Neuronal stem cell (in vitro differentiated cells): ENCODE results near the gene COL15A1.
A peak's percentile ranks its signal among the peaks of the same experiment; 100 is the strongest.

Experiments used
- DNase-seq: peaks from one replicate; pipeline ENCODE4 v3.0.0-alpha.2; 2013; ENCODE audit warnings: low spot score
- H2AFZ ChIP-seq: one replicate; pipeline ENCODE4 v1.6.1; 2013; ENCODE audit warnings: mild to moderate bottlenecking, low read length, inconsistent platforms
- H2AK5ac ChIP-seq: 2 replicates; pipeline ENCODE4 v1.6.1; 2013; ENCODE audit warnings: low read depth, mild to moderate bottlenecking, inconsistent platforms, low read length, moderate library complexity, mixed read lengths
- H2BK120ac ChIP-seq: 2 replicates; pipeline ENCODE4 v1.6.1; 2013; ENCODE audit warnings: low read depth, mild to moderate bottlenecking, inconsistent platforms, low read length, moderate library complexity, mixed read lengths
- H2BK12ac ChIP-seq: one replicate; pipeline ENCODE4 v1.6.1; 2013; ENCODE audit warnings: low read length, inconsistent platforms
- H2BK15ac ChIP-seq: 2 replicates; pipeline ENCODE4 v1.6.1; 2013; ENCODE audit warnings: mild to moderate bottlenecking, low read length, inconsistent platforms, mixed read lengths
- H2BK5ac ChIP-seq: one replicate; pipeline ENCODE4 v1.6.1; 2013; ENCODE audit warnings: inconsistent platforms, mild to moderate bottlenecking, low read length, moderate library complexity
- H3K14ac ChIP-seq: one replicate; pipeline ENCODE4 v1.6.1; 2013; ENCODE audit warnings: low read length, inconsistent platforms
- H3K18ac ChIP-seq: 2 replicates; pipeline ENCODE4 v1.6.1; 2013; ENCODE audit warnings: low read length, inconsistent platforms
- H3K23ac ChIP-seq: 2 replicates; pipeline ENCODE4 v1.6.1; 2013; ENCODE audit warnings: low read depth, mild to moderate bottlenecking, mixed read lengths, low read length, inconsistent platforms; ENCODE audit not compliant: poor library complexity
- H3K27ac ChIP-seq: replicated peaks from 3 replicates; pipeline ENCODE4 v1.5.1; 2013; ENCODE audit warnings: low read length, inconsistent platforms
- H3K27me3 ChIP-seq, 3 experiments: 2 replicates each; pipeline ENCODE4 v1.6.1; 2013; ENCODE audit warnings: low read length in 3 of 3, mild to moderate bottlenecking in 2 of 3, inconsistent platforms in 1 of 3, low read depth in 1 of 3, mixed read lengths in 1 of 3, moderate library complexity in 1 of 3; ENCODE audit not compliant: control insufficient read depth in 3 of 3, insufficient read depth in 3 of 3
- H3K36me3 ChIP-seq, 2 donors: replicated peaks in 1 of 2; 2 replicates each; pipeline ENCODE4 v1.6.1; 2013; ENCODE audit warnings: low read length in 2 of 2; ENCODE audit not compliant: control insufficient read depth in 2 of 2, insufficient read depth in 2 of 2
- H3K4ac ChIP-seq: 2 replicates; pipeline ENCODE4 v1.6.1; 2013; ENCODE audit warnings: inconsistent platforms, mild to moderate bottlenecking, low read length, moderate library complexity
- H3K4me1 ChIP-seq, 2 donors: 1 replicate in 1 of 2; 2 replicates in 1 of 2; pipeline ENCODE4 v1.6.1; 2013; ENCODE audit warnings: low read length in 2 of 2, low read depth in 1 of 2; ENCODE audit not compliant: control insufficient read depth in 2 of 2, insufficient read depth in 1 of 2
- H3K4me2 ChIP-seq: one replicate; pipeline ENCODE4 v1.6.1; 2013; ENCODE audit warnings: mild to moderate bottlenecking, low read length, inconsistent platforms; ENCODE audit not compliant: insufficient read depth, poor library complexity, severe bottlenecking
- H3K4me3 ChIP-seq, 2 donors: 2 replicates each; pipeline ENCODE4 v1.5.1; 2013; ENCODE audit warnings: low read length in 2 of 2, mild to moderate bottlenecking in 2 of 2, inconsistent platforms in 1 of 2, moderate library complexity in 1 of 2
- H3K79me1 ChIP-seq: one replicate; pipeline ENCODE4 v1.6.1; 2013; ENCODE audit warnings: low read depth, mild to moderate bottlenecking, inconsistent platforms, low read length, moderate library complexity
- H3K9ac ChIP-seq: one replicate; pipeline ENCODE4 v1.6.1; 2013; ENCODE audit warnings: mild to moderate bottlenecking, low read depth, low read length, inconsistent platforms; ENCODE audit not compliant: poor library complexity
- H3K9me3 ChIP-seq, 2 donors: replicated peaks in 1 of 2; 2 replicates each; pipeline versions ENCODE3 to v1.6.1; 2013; ENCODE audit warnings: low read length in 2 of 2, mild to moderate bottlenecking in 2 of 2, inconsistent platforms in 1 of 2, low read depth in 1 of 2, mixed read lengths in 1 of 2, moderate library complexity in 1 of 2; ENCODE audit not compliant: control insufficient read depth in 2 of 2, insufficient read depth in 1 of 2
- H4K8ac ChIP-seq: one replicate; pipeline ENCODE4 v1.6.1; 2013; ENCODE audit warnings: low read depth, mild to moderate bottlenecking, inconsistent platforms, low read length, moderate library complexity
- H4K91ac ChIP-seq: one replicate; pipeline ENCODE4 v1.6.1; 2013; ENCODE audit warnings: low read length, low read depth, mild to moderate bottlenecking, inconsistent platforms; ENCODE audit not compliant: poor library complexity
- WGBS, 2 donors: extraction: QIAGEN DNeasy Blood & Tissue Kit; methylation state at CpG; one replicate each; pipeline ENCODE4 v1.1.7; 2013; ENCODE audit warnings: missing lambda C conversion rate in 2 of 2, mixed read lengths in 1 of 2; ENCODE audit not compliant: insufficient read length in 2 of 2, insufficient replicate concordance in 1 of 2; ENCODE audit errors: extremely low coverage in 2 of 2; 5-methylcytosine and 5-hydroxymethylcytosine counted together

COL15A1 gene

GRCh38 chr9:98977813-98978212 is 34.1 kb downstream of the COL15A1 start:
- H3K9me3 ChIP-seq, result no peaks in the 10 kb centered on the region
- peak overlapping the region; percentile 72 for H3K27ac ChIP-seq
- H2BK12ac ChIP-seq, result peak overlapping the region; percentile 82
- H3K4me3 ChIP-seq, result no peak overlapping the region
- H4K91ac ChIP-seq, result no peak overlapping the region
- H4K8ac ChIP-seq, result no peak overlapping the region
- peak overlapping the region; percentile 65 for H2AK5ac ChIP-seq
- no peak overlapping the region for H3K9ac ChIP-seq
- peak overlapping the region; percentile 92 for H3K18ac ChIP-seq
- no peak overlapping the region for H3K4me2 ChIP-seq
- peaks cover 13 to 14% of the 10 kb centered on the region in 2 donors for H3K4me1 ChIP-seq
- H3K36me3 ChIP-seq, result no peaks in the 10 kb centered on the region
- peaks cover 0 to 13% (median 2%) of the 10 kb centered on the region in 3 experiments for H3K27me3 ChIP-seq
- H3K4ac ChIP-seq, result no peak overlapping the region
- DNase-seq, result no peak
- H3K23ac ChIP-seq, result no peak overlapping the region
- WGBS, 2 donors, result no CpG with 5 or more reads among the region's 3 CpGs
- peak overlapping the region; percentile 25 for H2AFZ ChIP-seq
- H2BK120ac ChIP-seq, result no peak overlapping the region
- no peaks in the 10 kb centered on the region for H3K79me1 ChIP-seq
- no peak overlapping the region for H2BK15ac ChIP-seq
- H3K14ac ChIP-seq, result no peak overlapping the region
- H2BK5ac ChIP-seq, result no peak overlapping the region

GRCh38 chr9:98978231-98978681 is 34.5 kb downstream of the COL15A1 start:
- peak overlapping the region; percentile 72 for H3K27ac ChIP-seq
- no peak overlapping the region for H2BK120ac ChIP-seq

GRCh38 chr9:98980291-98980690 is 36.6 kb downstream of the COL15A1 start:
- Histone ChIP-seq H3K36me3 (no peaks in the 10 kb centered on the region), H2BK12ac (no peak overlapping the region), H2BK120ac (no peak overlapping the region), H2BK15ac (no peak overlapping the region), H3K27me3 (peaks cover 0 to 5% (median 0%) of the 10 kb centered on the region in 3 experiments), H4K8ac (peak overlapping the region; percentile 19), H3K23ac (no peak overlapping the region), H3K18ac (peak overlapping the region; percentile 44), H2AK5ac (peak overlapping the region; percentile 56), H3K79me1 (no peaks in the 10 kb centered on the region), H3K4me3 (no peak overlapping the region), H4K91ac (no peak overlapping the region), H3K9ac (peak overlapping the region; percentile 24), H2AFZ (no peak overlapping the region), H3K27ac (peak overlapping the region; percentile 9), H3K4ac (no peak overlapping the region), H3K4me2 (no peak overlapping the region), H3K4me1 (peaks cover 8 to 12% of the 10 kb centered on the region in 2 donors), H3K14ac (no peak overlapping the region), H2BK5ac (no peak overlapping the region), H3K9me3 (no peaks in the 10 kb centered on the region)
- DNase-seq, result no peak
- WGBS, 2 donors, result no CpG with 5 or more reads among the region's 5 CpGs

More at GRCh38 chr9:98978231-98978681, 34.5 kb downstream of the COL15A1 start:
- H3K23ac ChIP-seq, result no peak overlapping the region
- H2BK15ac ChIP-seq, result no peak overlapping the region
- no peak overlapping the region for H2BK12ac ChIP-seq
- H2AK5ac ChIP-seq, result no peak overlapping the region
- H3K9ac ChIP-seq, result no peak overlapping the region
- peak overlapping the region; percentile 25 for H2AFZ ChIP-seq
- H3K4me3 ChIP-seq, result no peak overlapping the region
- H2BK5ac ChIP-seq, result no peak overlapping the region
- no peak overlapping the region for H3K4ac ChIP-seq
- no peak overlapping the region for H4K91ac ChIP-seq
- no CpG with 5 or more reads among the region's 5 CpGs for WGBS, 2 donors
- no peak overlapping the region for H4K8ac ChIP-seq
- peaks cover 0 to 9% (median 2%) of the 10 kb centered on the region in 3 experiments for H3K27me3 ChIP-seq
- H3K9me3 ChIP-seq, result no peaks in the 10 kb centered on the region
- H3K4me2 ChIP-seq, result no peak overlapping the region
- peak overlapping the region; percentile 72 for H3K18ac ChIP-seq
- H3K14ac ChIP-seq, result no peak overlapping the region
- H3K4me1 ChIP-seq, result peaks cover 13 to 14% of the 10 kb centered on the region in 2 donors
- H3K79me1 ChIP-seq, result no peaks in the 10 kb centered on the region
- DNase-seq, result peak; percentile 56
- H3K36me3 ChIP-seq, result no peaks in the 10 kb centered on the region

- H3K4me1 ChIP-seq, result peaks cover 0 to 2% of the 10 kb centered on the region in 2 donors
- no CpG with 5 or more reads among the region's 15 CpGs for WGBS, 2 donors
- no peak overlapping the region for H2AFZ ChIP-seq
- H3K27me3 ChIP-seq, result peaks cover 0 to 6% (median 0%) of the 10 kb centered on the region in 3 experiments
- H2AK5ac ChIP-seq, result no peak overlapping the region
- H3K18ac ChIP-seq, result no peak overlapping the region
- no peaks in the 10 kb centered on the region for H3K36me3 ChIP-seq
- H3K9ac ChIP-seq, result no peak overlapping the region
- H3K4me2 ChIP-seq, result no peak overlapping the region
- no peak overlapping the region for H3K27ac ChIP-seq
- no peak overlapping the region for H2BK12ac ChIP-seq
- no peak overlapping the region for H3K14ac ChIP-seq
- no peak overlapping the region for H3K23ac ChIP-seq
- H2BK15ac ChIP-seq, result no peak overlapping the region
- no peak overlapping the region for H2BK5ac ChIP-seq
- H4K91ac ChIP-seq, result no peak overlapping the region
- no peak overlapping the region for H3K4ac ChIP-seq
- no peaks in the 10 kb centered on the region for H3K9me3 ChIP-seq
- no peak overlapping the region for H4K8ac ChIP-seq
- no peaks in the 10 kb centered on the region for H3K79me1 ChIP-seq
- no peak for DNase-seq
- no peak overlapping the region for H3K4me3 ChIP-seq
- H2BK120ac ChIP-seq, result no peak overlapping the region
Measured at GRCh38 chr9:98983295-98984268, 39.9 kb downstream of the COL15A1 start.
